Lower lobe of right lung (tissue), 2 donors: Measurements from ENCODE around the gene PANX3. TPM values are rescaled to one million over a fixed set of nuclear protein-coding genes. Genes with fewer than 3 reads are reported as not detected.

ENCODE experiments used
- ATAC-seq, 2 donors: fragments of 200-7000 bp; cut with Tn5 transposase; one replicate each; pipeline ENCODE4 v1.9.1; 2020 to 2022; ENCODE audit warnings: mild to moderate bottlenecking in 2 of 2, moderate library complexity in 2 of 2
- DNase-seq: peaks from one replicate; pipeline ENCODE4 v3.0.0-alpha.2; 2020
- H3K27ac ChIP-seq: fragments of 200-600 bp; one replicate; pipeline ENCODE4 v1.8.0; 2022
- H3K27me3 ChIP-seq: fragments of 200-600 bp; one replicate; pipeline ENCODE4 v1.8.0; 2022; ENCODE audit warnings: low read depth
- H3K36me3 ChIP-seq: fragments of 200-600 bp; one replicate; pipeline ENCODE4 v1.8.0; 2022; ENCODE audit warnings: mild to moderate bottlenecking
- H3K4me1 ChIP-seq: fragments of 200-600 bp; one replicate; pipeline ENCODE4 v1.8.0; 2022
- H3K4me3 ChIP-seq: fragments of 200-600 bp; one replicate; pipeline ENCODE4 v1.8.0; 2022; ENCODE audit warnings: mild to moderate bottlenecking
- H3K9me3 ChIP-seq: fragments of 200-600 bp; one replicate; pipeline ENCODE4 v1.8.0; 2022
- CTCF ChIP-seq: fragments of 200-600 bp; IDR thresholded peaks from one replicate; pipeline ENCODE4 v1.8.0; 2022; ENCODE audit warnings: antibody characterized with exemption, mild to moderate bottlenecking
- intact Hi-C: fragments of 100-400 bp; cut with DNase I; formaldehyde crosslinking; loops from one replicate; pipeline ENCODE4 v1.11.0; 2022
- total RNA-seq: library from RNA; stranded (reverse); fragmentation: NEBNext Ultra II Directional; extraction: Animal tissue kit (Norgen Biotek cat#: 25700); gene quantifications from one replicate; pipeline ENCODE4 v1.2.1, GENCODE V29; 2021
- donor health status: DM: no; HTN: yes; CAD: no; lungs with severe emphysema.

Gene PANX3
- total RNA-seq, 1 donor from 2014 or later, result not detected

DNA sequence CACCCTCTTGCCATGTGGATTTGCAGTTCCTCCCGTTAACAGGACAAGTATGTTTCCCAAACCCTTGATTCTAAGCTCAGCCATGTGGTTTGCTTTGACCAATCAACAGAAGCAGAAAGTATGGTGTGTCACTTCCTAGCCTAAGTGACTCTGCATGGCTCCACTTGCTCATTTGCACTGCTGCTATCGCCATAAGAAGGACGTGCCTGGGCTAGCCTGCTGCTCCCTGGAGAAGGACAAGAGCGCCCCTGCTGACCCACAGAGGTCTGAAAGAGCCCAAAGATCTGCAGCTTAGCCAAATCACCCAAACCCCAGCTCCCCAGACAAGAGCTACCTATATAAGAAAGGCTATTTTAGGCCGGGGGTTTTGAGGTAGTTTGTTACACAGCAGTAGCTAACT is 29.4 kb downstream of the PANX3 start:
- intact Hi-C loops, result no loop called here
- no peak for ATAC-seq

GRCh38 chr11:124642628-124643027 is 31.4 kb downstream of the PANX3 start:
- H3K27me3 ChIP-seq, result no peaks in the 10 kb centered on the region
- H3K4me3 ChIP-seq, result no peak overlapping the region
- no peak overlapping the region for H3K27ac ChIP-seq
- no peak for DNase-seq
- peaks cover 7% of the 10 kb centered on the region for H3K4me1 ChIP-seq
- no peak for ATAC-seq
- peaks cover 34% of the 10 kb centered on the region for H3K36me3 ChIP-seq
- intact Hi-C loops, result no loop called here
- no peaks in the 10 kb centered on the region for H3K9me3 ChIP-seq
- no peak for TF ChIP-seq CTCF

More for the DNA sequence above, 29.4 kb downstream of the PANX3 start:
- no peak overlapping the region for H3K27ac ChIP-seq
- H3K4me1 ChIP-seq, result peaks cover 7% of the 10 kb centered on the region
- H3K9me3 ChIP-seq, result no peaks in the 10 kb centered on the region
- peaks cover 48% of the 10 kb centered on the region for H3K36me3 ChIP-seq
- no peak for DNase-seq
- no peaks in the 10 kb centered on the region for H3K27me3 ChIP-seq
- no peak for TF ChIP-seq CTCF
- H3K4me3 ChIP-seq, result no peak overlapping the region

DNA sequence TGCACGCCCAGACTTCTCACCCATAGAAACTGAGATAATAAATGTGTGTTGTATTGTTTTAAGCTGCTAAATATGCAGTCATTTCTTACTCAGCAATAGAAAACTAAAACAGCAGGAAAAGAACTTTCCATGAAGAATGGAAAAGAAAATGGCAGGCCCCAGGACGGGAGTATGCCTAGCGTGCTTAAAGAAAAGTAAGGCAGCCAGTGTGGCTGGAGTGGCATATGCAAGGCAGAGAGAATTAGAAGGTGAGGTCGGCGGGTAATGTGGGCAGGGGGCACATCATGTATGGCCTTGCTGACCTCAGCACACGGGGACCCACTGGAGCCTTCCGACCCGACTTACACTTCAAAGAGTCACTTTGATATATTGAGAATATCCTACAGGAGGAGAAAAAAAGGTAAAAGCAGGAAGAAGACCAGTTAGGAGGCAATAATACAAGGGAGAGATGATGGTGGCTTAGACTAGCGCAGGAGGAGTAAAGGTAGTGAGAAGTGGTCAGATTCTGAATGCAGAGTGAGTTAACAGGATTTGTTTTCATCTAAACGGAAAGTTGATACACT is 31.9 kb downstream of the PANX3 start:
- ATAC-seq (no peak), DNase-seq (no peak)
- no peak overlapping the region for H3K27ac ChIP-seq
- H3K4me3 ChIP-seq, result no peak overlapping the region
- no peaks in the 10 kb centered on the region for H3K9me3 ChIP-seq
- peaks cover 29% of the 10 kb centered on the region for H3K36me3 ChIP-seq
- intact Hi-C loops, result no loop called here
- peaks cover 7% of the 10 kb centered on the region for H3K4me1 ChIP-seq
- no peak for TF ChIP-seq CTCF
- H3K27me3 ChIP-seq, result no peaks in the 10 kb centered on the region

- no peak for TF ChIP-seq CTCF
- DNase-seq, result no peak
- no peak for ATAC-seq
- Histone ChIP-seq H3K27me3 (no peaks in the 10 kb centered on the region), H3K4me1 (peaks cover 7% of the 10 kb centered on the region), H3K27ac (no peak overlapping the region), H3K4me3 (no peak overlapping the region), H3K9me3 (no peaks in the 10 kb centered on the region), H3K36me3 (peaks cover 28% of the 10 kb centered on the region)
- intact Hi-C loops, result no loop called here
Measured at GRCh38 chr11:124643605-124644425, 32.6 kb downstream of the PANX3 start.

GRCh38 chr11:124644426-124645280 is 33.4 kb downstream of the PANX3 start:
- no peak overlapping the region for H3K4me3 ChIP-seq
- peak; percentile 85 for TF ChIP-seq CTCF
- H3K27me3 ChIP-seq, result no peaks in the 10 kb centered on the region
- H3K36me3 ChIP-seq, result peaks cover 28% of the 10 kb centered on the region
- no peaks in the 10 kb centered on the region for H3K9me3 ChIP-seq
- H3K27ac ChIP-seq, result no peak overlapping the region
- intact Hi-C loops, result no loop called here
- DNase-seq (peak; percentile 51), ATAC-seq (peak; percentile 88 to 91)
- peaks cover 7% of the 10 kb centered on the region for H3K4me1 ChIP-seq
